ENCODE data around the gene DST.

The DST gene

DNA sequence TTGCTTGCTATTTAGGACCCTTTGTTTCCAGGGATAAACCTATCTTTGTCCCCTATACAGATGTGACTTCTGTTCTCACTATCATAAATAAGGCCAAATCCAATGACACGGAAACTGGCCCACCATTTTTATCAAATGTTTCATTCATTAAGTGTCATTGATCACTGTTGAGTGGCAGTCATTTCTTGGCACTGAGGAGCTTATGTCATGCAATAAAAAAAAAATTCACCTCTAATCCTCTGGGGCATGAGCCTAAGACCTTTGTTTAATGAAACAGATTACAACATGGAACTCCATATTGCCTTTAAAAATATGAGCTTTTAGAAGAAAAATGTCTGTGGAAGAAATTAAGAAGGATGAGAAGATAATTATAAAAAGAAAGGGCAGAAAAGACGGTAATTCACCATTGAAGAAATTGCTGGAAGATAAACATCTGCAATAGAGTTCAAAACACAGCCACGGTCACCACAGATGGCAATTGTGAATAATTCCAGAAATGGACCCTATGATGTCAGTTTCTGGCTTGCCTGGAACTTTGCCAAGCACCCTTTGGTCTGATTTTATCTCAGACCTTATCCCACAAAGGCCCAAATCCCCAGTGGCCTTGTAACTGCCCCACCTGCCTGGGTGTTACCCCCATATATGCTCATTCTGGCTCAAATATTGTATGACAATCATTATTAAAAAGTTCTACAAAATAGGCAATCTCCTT is 91.1 kb downstream of the DST start:
- no peak for TF ChIP-seq ZNF274 (IDR thresholded peaks at IDR 0.05; ENCODE audit: low read depth, low read length)
- H3K4me3 ChIP-seq (ENCODE audit: low read length) = no peak overlapping the region

DNA sequence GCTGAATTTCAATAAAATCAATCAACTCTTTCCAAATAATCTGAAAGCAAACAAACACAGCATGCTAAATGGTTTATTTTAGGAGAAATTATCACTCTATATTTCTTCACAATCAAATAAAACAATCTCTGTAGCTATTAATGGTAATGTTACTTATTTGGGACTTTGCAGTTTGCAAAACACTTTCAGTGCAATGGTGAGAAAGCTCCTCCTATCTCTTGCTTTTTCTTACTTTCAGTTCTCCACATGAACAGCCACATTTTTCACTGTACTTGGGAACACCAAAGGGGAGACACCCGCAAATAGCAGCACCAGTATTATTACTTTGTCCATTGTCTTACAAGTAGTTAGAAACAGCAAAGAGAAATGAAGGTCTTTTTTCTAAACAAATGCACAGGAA is 92.4 kb downstream of the DST start:
- H3K4me3 ChIP-seq (ENCODE audit: low read length) = no peak overlapping the region
- no peak for TF ChIP-seq ZNF274 (IDR thresholded peaks at IDR 0.05; ENCODE audit: low read depth, low read length)

DNA sequence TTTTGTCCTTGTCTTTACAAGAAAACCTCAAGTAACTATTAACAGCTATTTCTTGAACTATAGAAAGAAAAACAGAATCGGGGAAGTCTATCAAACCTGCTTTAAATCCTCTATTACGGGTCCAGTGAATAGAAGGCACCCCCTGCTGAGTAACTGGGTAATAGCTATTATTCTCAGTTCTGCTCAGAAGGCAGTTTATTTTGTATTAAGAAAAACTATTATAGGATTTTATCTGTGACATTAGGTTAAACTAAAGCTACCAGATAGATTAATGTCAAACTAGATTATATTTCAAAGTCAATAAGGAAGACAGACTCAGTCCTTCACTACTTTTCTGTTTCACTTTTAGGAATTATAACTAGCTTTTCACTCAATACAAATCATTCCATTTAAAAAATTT is 93.7 kb downstream of the DST start:
- H3K4me3 ChIP-seq (ENCODE audit: low read length) = no peak overlapping the region
- no peak for TF ChIP-seq ZNF274 (IDR thresholded peaks at IDR 0.05; ENCODE audit: low read depth, low read length)

DNA sequence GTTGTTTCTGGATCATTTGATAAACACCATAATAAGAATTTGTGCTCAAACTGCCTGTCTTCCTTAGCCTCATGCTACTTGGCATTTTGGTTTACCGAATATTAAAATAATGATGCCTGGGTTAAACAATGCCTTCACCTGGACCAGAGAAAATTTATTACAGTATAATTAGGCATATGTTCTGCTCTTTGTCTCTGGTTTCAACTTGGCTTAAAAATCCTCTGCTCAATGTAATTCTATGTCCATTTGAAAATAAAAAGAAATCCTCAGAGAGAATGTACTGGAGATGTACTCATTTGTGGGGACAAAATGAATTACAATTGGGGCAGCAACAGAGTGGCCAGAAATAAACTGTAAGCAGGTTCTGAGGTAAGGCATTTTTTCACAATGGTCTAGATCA is 95.0 kb downstream of the DST start:
- no peak for TF ChIP-seq ZNF274 (IDR thresholded peaks at IDR 0.05; ENCODE audit: low read depth, low read length)
- H3K4me3 ChIP-seq (ENCODE audit: low read length) = no peak overlapping the region

DNA sequence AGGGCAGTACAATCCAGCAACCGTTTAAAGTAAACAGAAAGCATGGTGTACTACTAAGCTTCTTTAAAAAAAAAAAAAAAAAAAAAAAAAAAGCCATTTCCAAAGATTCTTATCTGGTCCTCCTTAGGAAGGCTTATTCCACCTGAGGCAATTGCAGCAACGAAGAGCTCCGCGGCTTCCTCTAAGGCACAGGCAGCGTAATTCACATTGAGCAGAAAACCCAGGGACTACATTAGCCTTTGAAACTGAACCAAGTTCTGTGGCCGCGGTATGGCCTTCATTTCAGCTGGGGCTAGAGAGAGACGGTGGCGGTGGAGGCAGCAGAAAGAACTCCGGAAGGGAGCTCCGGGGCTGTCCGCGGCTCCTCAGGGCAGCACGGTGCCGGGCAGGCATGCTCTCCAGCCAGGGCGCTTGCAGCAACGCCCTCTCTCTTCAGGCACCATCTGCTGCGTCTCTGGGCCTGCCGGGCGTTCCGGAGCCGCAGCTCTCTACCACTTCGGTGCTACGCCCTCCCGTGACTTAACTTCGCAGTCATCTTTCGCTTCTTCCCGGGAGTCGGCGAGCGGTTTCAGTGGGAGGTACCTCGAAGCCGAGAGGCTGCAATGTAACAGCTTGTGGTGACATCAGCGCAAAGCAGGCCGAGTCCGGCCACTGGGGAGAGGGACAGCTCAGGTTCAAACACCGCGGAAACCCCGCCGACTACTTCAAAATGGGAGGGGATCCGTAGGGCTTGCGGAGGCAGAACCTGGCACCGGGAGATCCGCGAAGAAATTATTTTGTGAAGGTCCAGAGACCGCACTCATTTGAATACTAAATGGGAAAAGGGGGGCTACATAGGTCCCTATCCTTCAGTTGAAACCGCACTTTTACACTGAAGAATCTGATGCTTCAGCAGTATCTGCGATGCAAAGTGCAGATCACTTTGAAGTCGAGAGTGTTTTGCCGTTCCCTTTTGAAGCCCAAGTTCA is 100.0 kb downstream of the DST start:
- no peak for TF ChIP-seq ZNF274 (IDR thresholded peaks at IDR 0.05; ENCODE audit: low read depth, low read length)

DNA sequence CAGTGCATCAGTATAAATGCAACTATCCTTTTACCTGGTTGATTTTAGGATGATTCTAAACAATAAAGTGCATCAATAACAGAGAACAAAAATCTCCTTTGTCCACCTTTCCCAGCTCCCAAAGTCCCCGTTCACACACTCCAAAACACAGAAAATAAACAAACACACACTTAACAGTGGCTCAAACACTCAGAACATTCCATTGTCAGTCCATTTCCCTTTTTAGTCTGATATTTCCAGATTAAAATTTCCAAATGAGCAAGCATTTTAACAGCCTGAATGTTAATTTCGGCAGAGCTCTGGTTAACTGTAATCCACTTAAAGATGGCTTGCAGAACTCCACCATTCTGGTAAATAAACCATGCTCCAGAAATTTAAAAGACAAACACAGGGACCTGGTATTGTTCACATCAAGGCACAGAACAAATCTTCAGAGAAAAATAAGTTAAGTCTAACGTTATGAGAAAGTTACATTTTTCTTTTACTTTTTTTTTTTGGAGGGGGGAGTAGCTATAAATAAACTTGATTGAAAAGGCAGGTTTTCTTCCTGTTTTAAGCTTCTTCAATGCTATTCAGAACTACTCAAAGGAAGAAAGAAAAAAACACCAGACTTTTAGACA is 100.8 kb downstream of the DST start:
- TF ChIP-seq ZNF274 (IDR thresholded peaks at IDR 0.05; ENCODE audit: low read depth, low read length) = no peak
- H3K4me3 ChIP-seq (ENCODE audit: low read length) = peak overlapping the region; percentile 68

More for the DNA sequence above, 100.0 kb downstream of the DST start:
- H3K4me3 ChIP-seq (ENCODE audit: low read length) = peak overlapping the region; percentile 68

DNA sequence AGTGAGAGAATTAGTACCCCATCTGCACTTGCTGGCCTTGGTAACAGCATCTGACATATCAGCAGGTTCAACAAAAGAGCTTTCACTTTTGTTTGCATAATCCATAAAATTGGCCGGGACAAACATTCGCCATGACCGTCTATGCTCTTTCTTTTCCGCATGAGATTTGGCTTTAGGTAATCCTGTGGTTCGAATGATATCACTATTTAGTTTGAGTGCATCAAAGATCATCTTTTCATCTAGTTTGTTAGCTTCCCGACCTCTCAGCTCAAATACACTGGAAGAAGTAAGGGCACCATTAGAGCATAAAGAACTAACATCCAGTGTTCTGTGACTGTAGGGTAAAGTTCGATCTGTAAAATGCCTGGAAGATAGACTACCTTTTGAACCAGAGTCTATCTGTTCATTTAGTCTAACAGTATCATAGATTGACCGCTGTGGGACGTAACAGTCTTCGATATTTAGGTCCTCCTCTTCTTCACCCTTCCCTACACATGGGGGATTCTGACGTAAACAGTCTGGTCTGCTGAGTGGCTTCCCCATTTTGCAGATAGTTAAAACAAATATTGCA is 101.6 kb downstream of the DST start:
- no peak for TF ChIP-seq ZNF274 (IDR thresholded peaks at IDR 0.05; ENCODE audit: low read depth, low read length)
- peak overlapping the region; percentile 68 for H3K4me3 ChIP-seq (ENCODE audit: low read length)

DNA sequence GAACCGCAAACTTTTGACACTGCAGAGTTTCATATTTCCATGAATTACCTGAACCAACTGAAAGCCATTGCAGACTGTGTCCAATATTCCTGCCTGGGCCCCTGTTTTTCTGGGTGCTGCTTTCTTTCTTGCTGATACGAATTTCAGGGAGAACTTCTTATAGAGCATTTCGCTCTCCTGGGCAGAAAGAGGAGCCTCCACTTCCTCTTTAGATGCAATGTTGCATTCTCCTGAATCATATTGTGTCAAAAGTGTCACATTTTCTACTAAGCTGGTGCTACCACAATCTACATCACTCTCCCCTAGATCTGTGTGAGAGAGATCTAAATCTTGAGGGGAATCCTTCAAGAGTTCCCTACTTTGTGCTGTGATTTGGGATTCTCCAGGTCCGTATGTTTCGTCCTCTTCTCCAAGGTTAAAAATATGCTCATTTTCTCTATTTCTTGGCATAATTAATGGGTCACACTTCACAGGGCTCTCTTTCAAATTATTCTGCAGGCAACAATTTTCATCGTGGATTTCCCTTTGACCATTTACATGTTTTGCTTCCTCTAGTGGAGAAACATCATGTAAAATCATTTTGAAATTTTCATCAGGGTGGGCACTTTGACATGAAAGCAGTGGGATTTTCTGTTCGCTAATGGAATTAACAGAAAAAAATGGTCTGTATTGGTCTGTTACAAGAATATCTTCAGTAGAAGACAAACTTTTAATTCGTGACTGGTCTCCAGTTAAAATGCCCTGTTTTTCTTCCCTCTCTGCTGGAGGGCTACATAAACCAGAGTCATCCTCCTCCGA is 102.3 kb downstream of the DST start:
- TF ChIP-seq ZNF274 (IDR thresholded peaks at IDR 0.05; ENCODE audit: low read depth, low read length) = no peak
- peak overlapping the region; percentile 68 for H3K4me3 ChIP-seq (ENCODE audit: low read length)

DNA sequence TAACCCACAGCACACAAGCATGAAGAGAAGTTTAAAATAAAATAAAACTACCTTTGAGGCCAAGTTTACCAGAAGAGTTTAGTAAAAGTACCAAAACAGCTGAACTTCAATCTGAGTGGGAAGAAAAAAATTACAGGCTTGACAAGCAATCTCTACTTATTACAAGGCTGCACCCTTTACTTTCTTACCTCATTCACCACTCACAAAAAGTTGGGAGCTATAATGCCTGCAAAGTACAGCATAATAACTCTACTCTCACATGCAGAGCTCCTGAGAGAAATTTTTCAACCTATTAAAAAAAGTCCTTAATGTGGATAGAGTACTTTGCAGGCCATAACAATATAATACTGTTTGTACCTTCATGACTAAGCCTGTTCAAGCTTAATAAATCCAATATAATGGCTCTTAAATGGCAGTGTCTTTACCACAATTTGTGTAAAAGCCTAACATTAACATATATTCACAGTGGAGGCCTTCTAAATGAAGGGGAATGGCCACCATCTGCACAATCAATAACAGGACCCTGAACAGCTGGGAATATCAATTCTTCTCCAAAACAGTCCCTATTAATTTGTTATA is 103.1 kb downstream of the DST start:
- peak overlapping the region; percentile 68; the same call in 1 of the 2 replicates for H3K4me3 ChIP-seq (ENCODE audit: low read length)
- no peak for TF ChIP-seq ZNF274 (IDR thresholded peaks at IDR 0.05; ENCODE audit: low read depth, low read length)

DNA sequence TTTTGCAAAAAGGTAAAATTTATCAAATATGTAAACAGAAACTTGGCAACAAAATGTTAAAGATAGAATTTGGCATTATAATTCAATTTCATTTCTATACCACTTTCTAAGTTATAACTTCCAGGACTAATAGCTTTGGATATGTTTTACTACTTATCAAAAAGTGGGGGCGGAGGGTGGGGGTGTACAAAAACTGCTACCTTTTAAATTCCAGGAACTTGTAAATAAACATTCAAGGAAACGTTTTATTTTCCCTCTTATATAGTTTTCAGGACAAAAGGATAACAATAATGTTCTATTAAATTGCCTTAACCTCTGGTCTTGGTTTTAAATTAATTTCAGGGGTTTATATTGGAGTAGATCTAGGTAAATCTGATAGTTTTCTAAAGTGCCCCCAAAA is 103.8 kb downstream of the DST start:
- TF ChIP-seq ZNF274 (IDR thresholded peaks at IDR 0.05; ENCODE audit: low read depth, low read length) = no peak
- peak overlapping the region; percentile 16; the same call in 1 of the 2 replicates for H3K4me3 ChIP-seq (ENCODE audit: low read length)

DNA sequence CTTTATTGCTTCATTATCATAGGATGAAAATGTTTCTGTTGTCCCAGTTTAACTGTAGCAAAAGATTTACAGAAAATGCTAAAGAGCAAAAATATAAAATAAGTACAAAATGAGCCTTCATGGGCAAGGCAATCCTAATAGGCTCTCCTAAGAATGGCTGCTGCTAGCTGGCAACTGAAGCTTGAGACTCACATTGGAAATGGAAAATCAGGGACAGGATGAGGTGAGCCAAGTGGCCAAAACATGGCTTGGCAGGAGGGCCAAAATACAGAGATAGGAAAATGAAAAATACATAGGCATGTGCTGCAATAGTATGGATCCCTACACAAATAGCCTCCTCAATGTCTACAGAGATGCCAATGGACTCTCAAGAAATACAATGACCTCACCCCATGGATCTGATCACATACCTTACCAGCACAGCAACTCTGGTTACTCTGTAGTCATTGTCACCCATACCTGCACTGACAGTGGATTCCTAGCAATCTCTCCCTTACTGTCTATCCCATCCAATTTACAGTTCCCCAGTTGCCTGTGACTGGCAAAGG is 105.4 kb downstream of the DST start:
- no peak overlapping the region for H3K4me3 ChIP-seq (ENCODE audit: low read length)
- no peak for TF ChIP-seq ZNF274 (IDR thresholded peaks at IDR 0.05; ENCODE audit: low read depth, low read length)

DNA sequence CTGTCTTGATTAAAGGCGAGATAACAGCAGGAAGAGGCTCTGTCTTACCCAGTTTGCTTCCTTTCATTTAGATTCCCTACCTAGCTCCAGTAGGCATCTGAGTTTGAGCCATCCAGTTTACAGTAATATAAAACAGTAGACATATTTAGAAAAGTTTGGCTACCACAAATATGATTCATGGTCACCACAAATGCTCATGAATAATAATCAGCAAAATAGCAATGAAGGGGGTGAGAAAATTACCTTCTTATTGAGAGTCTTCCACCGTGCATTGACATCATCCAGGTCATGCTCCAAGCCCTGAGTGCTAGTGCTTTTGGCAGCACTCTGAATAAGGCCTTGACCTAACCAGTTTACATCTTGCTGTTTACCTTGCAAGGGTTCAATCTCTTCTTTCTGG is 106.2 kb downstream of the DST start:
- H3K4me3 ChIP-seq (ENCODE audit: low read length) = no peak overlapping the region
- no peak for TF ChIP-seq ZNF274 (IDR thresholded peaks at IDR 0.05; ENCODE audit: low read depth, low read length)

DNA sequence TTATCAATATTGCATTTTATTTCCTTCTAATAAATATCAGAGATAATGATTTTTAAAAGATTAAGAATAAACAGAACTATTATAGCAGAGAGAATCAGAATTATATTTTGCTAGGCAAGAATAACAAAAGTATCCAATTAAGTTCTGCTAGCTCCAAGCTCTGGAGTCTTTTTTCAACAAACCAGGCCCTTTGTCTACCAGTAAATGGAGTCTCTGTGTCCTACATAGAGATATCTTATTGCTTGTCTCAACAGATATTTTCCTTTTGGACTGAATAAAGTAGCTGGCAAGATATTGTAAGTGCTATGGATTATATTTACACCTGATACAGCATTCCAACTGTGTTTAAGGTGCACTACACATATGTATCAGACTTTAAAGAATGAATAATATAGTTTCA is 107.1 kb downstream of the DST start:
- no peak for TF ChIP-seq ZNF274 (IDR thresholded peaks at IDR 0.05; ENCODE audit: low read depth, low read length)
- H3K4me3 ChIP-seq (ENCODE audit: low read length) = no peak overlapping the region
